Endodermal cell (in vitro differentiated cells): Measurements from ENCODE around the gene EYS. TPM values are rescaled to one million over a fixed set of nuclear protein-coding genes. Genes with fewer than 3 reads are reported as not detected.

Experiments used
- DNase-seq: peaks from one replicate; pipeline ENCODE4 v3.0.0-alpha.2; 2017
- H3K27ac ChIP-seq: 2 replicates; pipeline ENCODE4 v1.5.1; 2013; ENCODE audit warnings: mild to moderate bottlenecking, low read depth, low read length, moderate library complexity
- H3K27me3 ChIP-seq: 2 replicates; pipeline ENCODE4 v1.6.1; 2013; ENCODE audit warnings: mild to moderate bottlenecking, low read length, moderate library complexity; ENCODE audit not compliant: insufficient read depth, control insufficient read depth, poor library complexity, severe bottlenecking
- H3K36me3 ChIP-seq: 2 replicates; pipeline ENCODE4 v1.7.0; 2013; ENCODE audit warnings: mild to moderate bottlenecking, low read length, moderate library complexity; ENCODE audit not compliant: control insufficient read depth, insufficient read depth
- H3K4me1 ChIP-seq: one replicate; pipeline ENCODE4 v1.7.0; 2013; ENCODE audit warnings: low read length; ENCODE audit not compliant: control insufficient read depth, insufficient read depth
- H3K4me3 ChIP-seq: 2 replicates; pipeline ENCODE4 v1.5.1; 2013; ENCODE audit warnings: mild to moderate bottlenecking, low read length, moderate library complexity
- H3K9ac ChIP-seq: 2 replicates; pipeline ENCODE4 v1.6.1; 2013; ENCODE audit warnings: mild to moderate bottlenecking, low read length, moderate library complexity; ENCODE audit not compliant: poor library complexity, severe bottlenecking; ENCODE audit errors: extremely low read depth
- H3K9me3 ChIP-seq: 2 replicates; pipeline ENCODE4 v1.6.1; 2013; ENCODE audit warnings: mild to moderate bottlenecking, low read length, moderate library complexity; ENCODE audit not compliant: control insufficient read depth
- H3K27ac Mint-ChIP-seq: 2 replicates; pipeline ENCODE4 v1.8.0; 2020; ENCODE audit warnings: mixed read lengths
- H3K27me3 Mint-ChIP-seq: 2 replicates; pipeline ENCODE4 v1.8.0; 2021; ENCODE audit warnings: mild to moderate bottlenecking, mixed read lengths; ENCODE audit not compliant: insufficient read depth
- H3K36me3 Mint-ChIP-seq: 2 replicates; pipeline ENCODE4 v1.8.0; 2020; ENCODE audit warnings: low read depth, mixed read lengths
- H3K4me1 Mint-ChIP-seq: 2 replicates; pipeline ENCODE4 v1.8.0; 2020; ENCODE audit warnings: mixed read lengths
- H3K4me3 Mint-ChIP-seq: 2 replicates; pipeline ENCODE4 v1.8.0; 2020; ENCODE audit warnings: mild to moderate bottlenecking, moderate library complexity, mixed read lengths
- H3K9me3 Mint-ChIP-seq: 2 replicates; pipeline ENCODE4 v1.8.0; 2020; ENCODE audit warnings: mild to moderate bottlenecking, mixed read lengths
- CTCF ChIP-seq: fragments of 200-600 bp; sonication (generic); conservative IDR thresholded peaks from 2 replicates; pipeline ENCODE4 v1.5.0; 2021; ENCODE audit warnings: antibody characterized with exemption, mild to moderate bottlenecking
- WGBS, 2 experiments: methylation state at CpG; one replicate each; pipeline versions ENCODE4 v1.1.5 to v1.1.7; 2013; ENCODE audit warnings: missing lambda C conversion rate in 2 of 2, mixed read lengths in 1 of 2; ENCODE audit not compliant: insufficient coverage in 1 of 2, insufficient read length in 1 of 2; 5-methylcytosine and 5-hydroxymethylcytosine counted together
- total RNA-seq, 2 donors: library from RNA; stranded (reverse); fragmentation: NEBNext Ultra II Directional in 1 of 2; extraction: Animal tissue kit (Norgen Biotek cat#: 25700) in 1 of 2; gene quantifications; 2 replicates in 1 of 2; 3 replicates in 1 of 2; pipeline ENCODE4 v1.2.1, GENCODE V29; 2021

The EYS gene
- total RNA-seq, 2 donors from 2014 or later = 0.31 to 0.70 TPM

DNA sequence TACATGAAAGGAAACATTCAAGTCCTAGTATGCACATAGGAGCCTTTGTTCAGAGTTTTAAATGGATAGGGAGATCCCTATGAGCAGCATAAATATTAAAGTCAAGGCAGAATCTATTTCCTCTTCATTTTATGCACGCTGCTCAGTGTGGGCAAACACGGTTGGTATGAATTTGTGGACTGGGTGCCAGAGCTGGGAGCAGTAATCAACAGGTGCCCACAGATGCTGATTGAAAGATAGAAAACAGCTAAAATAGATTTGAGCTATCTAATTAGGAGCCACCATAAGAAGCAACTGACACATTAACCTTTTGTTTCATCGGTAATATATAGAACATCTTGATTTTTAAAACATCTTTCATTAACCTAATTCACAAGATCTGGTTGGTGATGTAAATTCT, 175.5 kb downstream of the EYS start:
- H3K4me3 ChIP-seq = no peak overlapping the region
- H3K4me3 Mint-ChIP-seq = no peak overlapping the region
- no peak overlapping the region for H3K9ac ChIP-seq
- H3K4me1 Mint-ChIP-seq = no peaks in the 10 kb centered on the region
- H3K27me3 Mint-ChIP-seq = no peaks in the 10 kb centered on the region
- DNase-seq = no peak
- H3K9me3 Mint-ChIP-seq = no peaks in the 10 kb centered on the region
- no peaks in the 10 kb centered on the region for H3K9me3 ChIP-seq
- no peaks in the 10 kb centered on the region for H3K4me1 ChIP-seq
- H3K27me3 ChIP-seq = no peaks in the 10 kb centered on the region
- WGBS, 2 experiments = 96 to 100% methylated on average over 1 to 3 of the region's 3 CpGs
- no peak overlapping the region for H3K27ac ChIP-seq
- no peaks in the 10 kb centered on the region for H3K36me3 Mint-ChIP-seq
- no peak overlapping the region for H3K27ac Mint-ChIP-seq
- no peaks in the 10 kb centered on the region for H3K36me3 ChIP-seq
- no peak for TF ChIP-seq CTCF

- no peak overlapping the region for H3K27ac ChIP-seq
- H3K9ac ChIP-seq = no peak overlapping the region
- no peaks in the 10 kb centered on the region for H3K27me3 ChIP-seq
- H3K36me3 Mint-ChIP-seq = no peaks in the 10 kb centered on the region
- peaks cover 5% of the 10 kb centered on the region for H3K9me3 ChIP-seq
- H3K4me3 ChIP-seq = no peak overlapping the region
- no peaks in the 10 kb centered on the region for H3K4me1 ChIP-seq
- no peak for DNase-seq
- H3K4me1 Mint-ChIP-seq = no peaks in the 10 kb centered on the region
- H3K27ac Mint-ChIP-seq = no peak overlapping the region
- no peak for TF ChIP-seq CTCF
- H3K9me3 Mint-ChIP-seq = no peaks in the 10 kb centered on the region
- no peaks in the 10 kb centered on the region for H3K36me3 ChIP-seq
- WGBS, 2 experiments = 98 to 100% methylated on average over 1 to 2 of the region's 2 CpGs
- no peak overlapping the region for H3K4me3 Mint-ChIP-seq
- no peaks in the 10 kb centered on the region for H3K27me3 Mint-ChIP-seq
These were observed 182.8 kb downstream of the EYS start for GRCh38 chr6:65524232-65524631.

GRCh38 chr6:65505736-65506135, 201.3 kb downstream of the EYS start:
- H3K27me3 Mint-ChIP-seq = no peaks in the 10 kb centered on the region
- H3K9ac ChIP-seq = no peak overlapping the region
- H3K27me3 ChIP-seq = no peaks in the 10 kb centered on the region
- no peaks in the 10 kb centered on the region for H3K4me1 Mint-ChIP-seq
- DNase-seq = no peak
- TF ChIP-seq CTCF = no peak
- no peaks in the 10 kb centered on the region for H3K4me1 ChIP-seq
- no peaks in the 10 kb centered on the region for H3K36me3 ChIP-seq
- 95 to 100% methylated on average over 2 to 3 of the region's 4 CpGs for WGBS, 2 experiments
- peaks cover 6% of the 10 kb centered on the region for H3K9me3 Mint-ChIP-seq
- no peak overlapping the region for H3K4me3 ChIP-seq
- H3K27ac ChIP-seq = no peak overlapping the region
- no peaks in the 10 kb centered on the region for H3K9me3 ChIP-seq
- no peaks in the 10 kb centered on the region for H3K36me3 Mint-ChIP-seq
- no peak overlapping the region for H3K27ac Mint-ChIP-seq
- H3K4me3 Mint-ChIP-seq = no peak overlapping the region
